ENCODE results near the gene BST1. TPM values are rescaled to one million over a fixed set of nuclear protein-coding genes. Genes with fewer than 3 reads are reported as not detected.

BST1 gene
- total and polyA plus RNA-seq, 2 experiments from 2014 or later = 24.3 to 32.6 TPM

DNA sequence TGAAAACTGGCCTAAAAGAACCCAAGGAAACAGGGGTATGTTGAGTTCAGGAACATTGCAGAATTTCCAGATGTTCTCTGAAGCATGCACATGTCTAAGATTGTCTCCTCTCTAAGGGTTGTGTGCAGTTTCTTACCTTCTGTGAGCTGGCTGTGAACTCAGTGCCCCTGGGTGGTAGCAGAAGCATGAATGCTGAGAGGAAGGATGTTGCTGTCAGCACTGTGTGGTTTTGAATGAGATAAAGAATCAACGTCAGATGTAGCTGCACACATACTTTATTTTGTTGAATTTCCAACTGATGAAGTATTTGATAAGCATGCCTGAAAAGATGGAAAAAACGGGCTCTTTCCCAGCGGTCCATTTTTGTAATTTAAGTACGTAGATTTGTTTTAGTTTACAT, 51.5 kb downstream of the BST1 start:
- Histone ChIP-seq H3K9me3 (ENCODE audit: low read depth) (no peaks in the 10 kb centered on the region), H3K4me3 (no peak overlapping the region), H3K36me3 (ENCODE audit: low read depth) (no peaks in the 10 kb centered on the region), H3K9ac (no peak overlapping the region), H3K79me2 (ENCODE audit: insufficient read depth) (no peaks in the 10 kb centered on the region), H4K20me1 (ENCODE audit: insufficient read depth) (no peaks in the 10 kb centered on the region), H3K4me1 (ENCODE audit: insufficient read depth) (0 out of 2 replicates have a peak, but pooled peaks cover 4% of the 10 kb centered on the region), H3K27me3 (replicated peaks; ENCODE audit: insufficient read depth) (no peaks in the 10 kb centered on the region), H2AFZ (no peak overlapping the region), H3K9me2 (ENCODE audit: insufficient read depth) (no peaks in the 10 kb centered on the region), H3F3A (ENCODE audit: insufficient read depth) (peaks cover 19% of the 10 kb centered on the region), H3K27ac (no peak overlapping the region), H3K4me2 (ENCODE audit: unreplicated experiment) (no peak overlapping the region)
- peak; percentile 18 for DNase-seq
- no peak for TF ChIP-seq EZH2 (IDR thresholded peaks at IDR 0.05; ENCODE audit: insufficient read depth, poor library complexity, severe bottlenecking)
- no peak for TF ChIP-seq EZH2phosphoT487 (IDR thresholded peaks at IDR 0.05; ENCODE audit: insufficient read depth, low read depth)
- 52% methylated on average over 4 of the region's 4 CpGs for WGBS, 2 experiments (ENCODE audit: low coverage in 1 of 2, low lambda C conversion rate in 2 of 2, missing lambda C conversion rate in 2 of 2)
- in situ Hi-C loops (cut with MboI) = no loop called here

DNA sequence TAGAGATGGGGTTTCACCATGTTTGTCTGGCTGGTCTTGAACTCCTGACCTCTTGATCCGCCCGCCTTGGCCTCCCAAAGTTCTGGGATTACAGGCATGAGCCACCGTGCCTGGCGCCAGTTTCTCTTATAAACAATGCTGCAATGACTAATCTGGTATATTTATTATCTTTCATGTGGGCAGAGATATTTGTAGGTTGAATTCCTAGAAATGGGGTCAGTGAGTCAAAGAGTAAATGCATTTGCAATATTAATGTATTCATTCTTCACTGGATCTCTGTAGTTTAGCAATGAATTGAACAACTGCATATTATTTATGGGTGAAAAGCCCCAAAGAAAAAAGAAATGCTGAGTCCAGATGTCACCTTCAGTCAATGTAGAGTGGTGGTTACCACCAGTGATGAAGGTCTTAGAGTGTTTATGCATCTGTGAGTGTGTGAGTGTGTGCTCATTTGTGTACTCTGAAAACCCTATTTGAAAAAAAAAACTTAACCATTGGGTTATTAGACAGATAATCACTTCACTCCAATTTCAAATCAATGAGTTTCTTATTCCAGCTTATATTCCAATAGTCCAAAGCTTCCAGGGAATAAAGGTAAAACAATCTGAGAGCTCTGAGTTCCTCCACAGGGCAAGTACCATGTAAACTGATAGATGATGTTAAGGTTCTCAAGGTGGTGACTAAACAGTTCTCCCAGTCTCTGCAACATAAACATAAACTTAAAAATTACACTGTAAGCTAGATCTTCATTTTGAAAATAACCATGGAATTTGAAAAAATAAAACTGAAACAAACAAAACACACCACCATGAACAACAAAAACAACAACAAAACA, 52.7 kb downstream of the BST1 start:
- Histone ChIP-seq H3K9ac (no peak overlapping the region), H3K36me3 (ENCODE audit: low read depth) (no peaks in the 10 kb centered on the region), H3K4me1 (ENCODE audit: insufficient read depth) (0 out of 2 replicates have a peak, but pooled peaks cover 4% of the 10 kb centered on the region), H3K79me2 (ENCODE audit: insufficient read depth) (no peaks in the 10 kb centered on the region), H3K9me3 (ENCODE audit: low read depth) (no peaks in the 10 kb centered on the region), H3F3A (ENCODE audit: insufficient read depth) (peaks cover 19% of the 10 kb centered on the region), H2AFZ (no peak overlapping the region), H4K20me1 (ENCODE audit: insufficient read depth) (no peaks in the 10 kb centered on the region), H3K4me3 (no peak overlapping the region), H3K27ac (no peak overlapping the region), H3K9me2 (ENCODE audit: insufficient read depth) (no peaks in the 10 kb centered on the region), H3K27me3 (replicated peaks; ENCODE audit: insufficient read depth) (no peaks in the 10 kb centered on the region), H3K4me2 (ENCODE audit: unreplicated experiment) (no peak overlapping the region)
- peak; percentile 72 for DNase-seq
- 33 to 61% methylated on average over 4 of the region's 4 CpGs for WGBS, 2 experiments (ENCODE audit: low coverage in 1 of 2, low lambda C conversion rate in 2 of 2, missing lambda C conversion rate in 2 of 2)
- in situ Hi-C loops (cut with MboI) = no loop called here
- no peak for TF ChIP-seq EZH2 (IDR thresholded peaks at IDR 0.05; ENCODE audit: insufficient read depth, poor library complexity, severe bottlenecking)
- no peak for TF ChIP-seq EZH2phosphoT487 (IDR thresholded peaks at IDR 0.05; ENCODE audit: insufficient read depth, low read depth)

DNA sequence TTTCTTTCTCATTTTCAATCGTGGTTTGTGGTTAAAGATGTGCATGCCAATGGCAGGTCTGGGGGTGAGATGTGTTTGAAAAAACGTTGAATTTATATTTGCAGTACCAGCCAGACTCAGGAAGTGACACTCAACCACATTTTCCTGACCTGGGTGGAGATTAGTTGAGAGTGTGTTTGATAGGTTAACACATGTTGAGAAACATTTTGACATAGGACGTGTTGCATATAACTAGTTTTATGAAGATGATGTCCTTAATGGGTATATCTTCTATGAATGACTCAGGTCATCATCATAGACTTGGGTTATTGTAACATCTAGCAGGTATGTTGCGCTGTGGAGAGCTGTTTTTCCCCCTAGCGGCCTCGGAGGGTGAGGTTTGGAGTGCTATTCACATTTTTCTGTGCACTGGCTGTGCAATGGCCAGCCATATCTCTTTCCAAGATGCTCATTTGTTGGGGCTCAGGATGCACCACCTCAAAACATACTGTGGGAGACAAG, 53.5 kb downstream of the BST1 start:
- no peaks in the 10 kb centered on the region for H4K20me1 ChIP-seq (ENCODE audit: insufficient read depth)
- TF ChIP-seq EZH2phosphoT487 (IDR thresholded peaks at IDR 0.05; ENCODE audit: insufficient read depth, low read depth) (no peak), EZH2 (IDR thresholded peaks at IDR 0.05; ENCODE audit: insufficient read depth, poor library complexity, severe bottlenecking) (no peak)

DNA sequence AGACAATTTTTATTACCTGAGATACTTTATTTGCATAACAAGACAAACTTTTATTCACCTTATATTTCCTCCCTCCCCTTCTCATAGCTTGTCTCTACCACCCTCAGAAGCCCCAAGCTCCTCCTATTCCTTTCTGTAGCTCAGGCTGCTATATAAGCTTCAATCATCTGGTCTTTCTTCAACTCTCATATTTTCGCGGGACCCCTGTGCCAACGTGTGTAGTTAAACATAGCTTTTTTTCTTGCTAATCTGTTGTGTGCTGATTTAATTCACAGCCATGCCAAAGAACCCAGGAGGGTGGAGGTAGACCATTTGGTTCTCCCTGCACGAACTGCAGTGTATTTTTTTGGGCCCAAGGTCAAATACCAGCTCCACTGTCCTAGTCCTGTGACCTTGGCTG, 54.2 kb downstream of the BST1 start:
- WGBS, 2 experiments (ENCODE audit: low coverage in 1 of 2, low lambda C conversion rate in 2 of 2, missing lambda C conversion rate in 2 of 2) = 50 to 62% methylated on average over 4 of the region's 4 CpGs
- Histone ChIP-seq H3K4me3 (no peak overlapping the region), H3K4me2 (ENCODE audit: unreplicated experiment) (no peak overlapping the region), H3K9me2 (ENCODE audit: insufficient read depth) (no peaks in the 10 kb centered on the region), H3F3A (ENCODE audit: insufficient read depth) (peaks cover 19% of the 10 kb centered on the region), H2AFZ (no peak overlapping the region), H3K27me3 (replicated peaks; ENCODE audit: insufficient read depth) (no peaks in the 10 kb centered on the region), H3K27ac (no peak overlapping the region), H3K9ac (no peak overlapping the region), H3K79me2 (ENCODE audit: insufficient read depth) (no peaks in the 10 kb centered on the region), H3K4me1 (ENCODE audit: insufficient read depth) (0 out of 2 replicates have a peak, but pooled peaks cover 4% of the 10 kb centered on the region), H3K9me3 (ENCODE audit: low read depth) (no peaks in the 10 kb centered on the region), H3K36me3 (ENCODE audit: low read depth) (no peaks in the 10 kb centered on the region), H4K20me1 (ENCODE audit: insufficient read depth) (no peaks in the 10 kb centered on the region)
- no peak for DNase-seq
- in situ Hi-C loops (cut with MboI) = no loop called here
- TF ChIP-seq EZH2 (IDR thresholded peaks at IDR 0.05; ENCODE audit: insufficient read depth, poor library complexity, severe bottlenecking) (no peak), EZH2phosphoT487 (IDR thresholded peaks at IDR 0.05; ENCODE audit: insufficient read depth, low read depth) (no peak)

More for the DNA sequence above, 53.5 kb downstream of the BST1 start:
- no peaks in the 10 kb centered on the region for H3K9me3 ChIP-seq (ENCODE audit: low read depth)
- H3K4me2 ChIP-seq (ENCODE audit: unreplicated experiment) = no peak overlapping the region
- H3K9ac ChIP-seq = no peak overlapping the region
- peak; percentile 33 for DNase-seq
- no peaks in the 10 kb centered on the region for H3K9me2 ChIP-seq (ENCODE audit: insufficient read depth)
- 55 to 63% methylated on average over 6 of the region's 6 CpGs for WGBS, 2 experiments (ENCODE audit: low coverage in 1 of 2, low lambda C conversion rate in 2 of 2, missing lambda C conversion rate in 2 of 2)
- in situ Hi-C loops (cut with MboI) = no loop called here
- H3F3A ChIP-seq (ENCODE audit: insufficient read depth) = peaks cover 19% of the 10 kb centered on the region
- no peak overlapping the region for H2AFZ ChIP-seq
- H3K4me1 ChIP-seq (ENCODE audit: insufficient read depth) = 0 out of 2 replicates have a peak, but pooled peaks cover 4% of the 10 kb centered on the region
- no peak overlapping the region for H3K4me3 ChIP-seq
- H3K27ac ChIP-seq = no peak overlapping the region
- H3K36me3 ChIP-seq (ENCODE audit: low read depth) = no peaks in the 10 kb centered on the region
- no peaks in the 10 kb centered on the region for H3K79me2 ChIP-seq (ENCODE audit: insufficient read depth)
- no peaks in the 10 kb centered on the region for H3K27me3 ChIP-seq (replicated peaks; ENCODE audit: insufficient read depth)
